Activated T-cell treated with anti-CD3 and anti-CD28 coated beads, Interleukin-2, amount 50 U/mL, for 24 hours (primary cell): ENCODE results near the gene ZDHHC14.

Experiments
- DNase-seq: peaks from one replicate; pipeline ENCODE4 v3.0.0-alpha.2; 2020
- H3K27ac Mint-ChIP-seq: 2 replicates; pipeline ENCODE4 v1.8.0; 2020; ENCODE audit warnings: mild to moderate bottlenecking, mixed read lengths
- H3K27me3 Mint-ChIP-seq: 2 replicates; pipeline ENCODE4 v1.8.0; 2020; ENCODE audit warnings: mixed read lengths
- H3K36me3 Mint-ChIP-seq: 2 replicates; pipeline ENCODE4 v1.8.0; 2020; ENCODE audit warnings: low read depth, mixed read lengths
- H3K4me1 Mint-ChIP-seq: 2 replicates; pipeline ENCODE4 v1.8.0; 2020; ENCODE audit warnings: low read depth, mixed read lengths
- H3K4me3 Mint-ChIP-seq: 2 replicates; pipeline ENCODE4 v1.8.0; 2020; ENCODE audit warnings: mild to moderate bottlenecking, moderate library complexity, mixed read lengths
- H3K9me3 Mint-ChIP-seq: 2 replicates; pipeline ENCODE4 v1.8.0; 2020; ENCODE audit warnings: mixed read lengths

Gene ZDHHC14

DNA sequence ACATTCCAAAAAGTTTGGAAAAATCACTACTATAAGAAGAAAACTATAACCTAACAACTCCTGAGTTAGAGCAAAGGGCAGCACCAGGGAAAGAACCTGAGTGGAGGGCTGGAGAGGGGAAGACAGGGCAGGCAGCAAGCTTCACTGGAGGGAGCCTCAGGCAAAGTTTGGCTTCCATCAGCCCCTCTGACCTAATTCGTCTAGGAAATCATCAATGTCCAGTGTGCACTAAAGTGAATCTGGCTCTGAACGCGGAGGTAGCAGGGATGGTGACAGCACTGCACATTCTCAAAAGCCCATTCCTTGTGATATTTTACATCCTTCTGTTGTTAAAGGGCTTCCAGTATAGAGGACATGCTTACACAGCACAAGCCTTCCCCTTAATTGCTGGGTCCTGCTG is 87.1 kb downstream of the ZDHHC14 start:
- DNase-seq, result no peak
- Mint-ChIP-seq H3K4me1 (peaks cover 19% of the 10 kb centered on the region), H3K4me3 (no peak overlapping the region), H3K36me3 (no peaks in the 10 kb centered on the region), H3K9me3 (no peaks in the 10 kb centered on the region), H3K27ac (no peak overlapping the region), H3K27me3 (no peaks in the 10 kb centered on the region)

DNA sequence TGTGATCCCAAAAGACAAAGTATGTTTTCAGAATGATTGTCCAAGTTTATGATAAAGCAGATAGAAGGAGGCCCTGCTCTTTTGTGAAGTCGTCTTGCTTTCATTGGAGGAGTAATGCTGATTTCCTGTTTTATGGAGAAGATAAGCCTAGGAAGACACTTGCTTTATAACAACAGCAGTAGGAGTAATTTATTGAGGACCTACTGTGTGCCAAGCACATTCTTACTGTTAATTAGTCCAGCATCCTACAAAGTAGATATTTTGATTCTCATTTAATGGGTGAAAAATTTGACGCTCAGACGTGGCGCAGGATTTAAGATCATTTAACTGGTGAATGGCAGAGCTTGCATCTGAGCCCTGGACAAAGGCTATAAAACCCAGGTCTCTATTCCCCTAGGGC is 87.6 kb downstream of the ZDHHC14 start:
- H3K27me3 Mint-ChIP-seq, result no peaks in the 10 kb centered on the region
- no peaks in the 10 kb centered on the region for H3K36me3 Mint-ChIP-seq
- DNase-seq, result no peak
- no peak overlapping the region for H3K27ac Mint-ChIP-seq
- no peak overlapping the region for H3K4me3 Mint-ChIP-seq
- peaks cover 16% of the 10 kb centered on the region for H3K4me1 Mint-ChIP-seq
- no peaks in the 10 kb centered on the region for H3K9me3 Mint-ChIP-seq

DNA sequence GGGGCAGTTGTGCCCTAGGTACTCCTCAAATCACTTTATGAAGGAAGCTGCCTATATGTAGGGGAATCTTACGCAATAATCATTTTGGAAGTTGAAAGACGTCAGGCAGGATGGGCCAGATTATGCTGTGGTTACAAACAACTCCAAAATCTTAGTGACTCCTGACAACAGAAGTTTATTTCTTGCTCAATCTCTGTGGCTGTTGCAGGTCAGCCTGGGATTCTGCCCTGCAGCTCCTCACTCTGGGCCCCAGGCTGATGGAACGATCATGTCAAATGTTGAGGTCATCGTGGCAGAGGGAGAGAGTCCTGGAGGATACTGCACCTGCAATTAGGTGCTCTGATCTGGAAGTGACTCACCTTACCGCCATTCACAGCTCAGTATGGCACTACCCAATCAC is 88.4 kb downstream of the ZDHHC14 start:
- Mint-ChIP-seq H3K4me1 (peaks cover 16% of the 10 kb centered on the region), H3K4me3 (no peak overlapping the region), H3K27me3 (no peaks in the 10 kb centered on the region), H3K36me3 (no peaks in the 10 kb centered on the region), H3K9me3 (no peaks in the 10 kb centered on the region), H3K27ac (no peak overlapping the region)
- DNase-seq, result no peak

DNA sequence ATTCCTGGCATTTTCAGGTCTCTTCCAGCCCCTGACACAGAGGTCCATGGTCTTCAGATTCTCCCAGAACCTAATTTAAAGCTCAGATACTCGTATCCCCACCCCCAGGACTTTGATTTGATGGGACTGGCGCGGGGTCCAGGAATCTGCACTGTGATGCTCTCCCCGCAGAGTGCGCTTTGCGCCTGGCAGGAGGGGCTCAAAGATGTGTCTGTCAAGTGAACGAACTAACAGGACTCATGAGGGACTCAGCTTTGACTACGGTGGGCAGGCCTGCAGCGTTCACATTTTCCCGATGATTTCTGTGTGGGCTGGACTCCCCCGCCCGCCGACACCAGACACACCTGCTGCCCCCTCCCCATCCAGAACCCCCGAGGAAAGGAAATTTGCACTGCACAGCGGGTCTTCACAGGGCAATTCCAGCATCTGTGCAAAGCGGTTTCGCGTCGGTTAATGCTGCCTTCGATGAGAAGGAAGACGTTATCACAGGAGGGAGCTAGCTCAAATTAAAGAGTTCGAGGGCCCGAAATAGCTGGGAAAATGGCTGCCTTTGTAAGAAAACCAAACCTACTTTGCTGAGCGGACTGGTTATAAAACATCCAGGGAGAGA is 90.2 kb downstream of the ZDHHC14 start:
- H3K4me3 Mint-ChIP-seq, result no peak overlapping the region
- H3K9me3 Mint-ChIP-seq, result no peaks in the 10 kb centered on the region
- H3K4me1 Mint-ChIP-seq, result peaks cover 12% of the 10 kb centered on the region
- peaks cover under 1% of the 10 kb centered on the region for H3K27me3 Mint-ChIP-seq
- H3K27ac Mint-ChIP-seq, result no peak overlapping the region
- H3K36me3 Mint-ChIP-seq, result no peaks in the 10 kb centered on the region
- DNase-seq, result no peak

DNA sequence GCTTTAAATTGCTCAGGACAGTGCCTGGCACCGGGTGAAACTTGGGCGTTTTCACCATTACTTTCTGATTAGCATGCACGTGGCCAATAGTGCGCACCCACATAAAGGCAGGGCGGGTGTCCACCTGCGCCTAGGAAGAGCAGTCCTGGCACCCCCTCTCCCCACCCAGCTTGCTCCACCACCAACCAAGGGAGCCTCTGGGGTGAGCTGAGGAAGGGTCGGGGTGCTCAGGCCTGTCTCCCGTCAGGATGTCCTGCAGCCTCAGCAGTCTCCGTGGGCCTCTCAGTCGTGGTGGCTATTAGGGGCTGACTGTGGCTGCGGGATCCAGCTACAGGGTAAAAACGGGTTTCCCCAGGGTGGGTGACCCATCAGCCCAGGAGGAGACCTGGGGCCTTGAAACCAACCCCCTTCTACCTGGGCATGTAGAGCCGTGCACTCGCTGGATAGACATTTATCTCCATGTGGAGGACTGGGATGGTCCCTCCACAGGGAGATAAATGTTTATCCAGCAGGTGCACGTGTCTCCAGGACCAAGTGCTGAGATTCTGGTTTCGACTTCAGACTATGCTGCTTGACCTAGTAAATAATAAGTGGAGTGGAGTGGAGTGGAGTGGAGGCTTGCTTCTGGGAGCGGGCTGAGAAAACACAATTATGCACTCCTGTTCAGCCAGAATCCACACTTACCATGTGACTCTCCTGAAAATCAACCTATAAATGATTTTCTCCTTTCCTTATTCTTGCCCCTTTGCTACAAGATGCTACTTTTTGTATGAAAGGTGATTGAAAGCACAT is 91.1 kb downstream of the ZDHHC14 start:
- H3K27ac Mint-ChIP-seq, result no peak overlapping the region
- no peak for DNase-seq
- H3K4me1 Mint-ChIP-seq, result peaks cover 12% of the 10 kb centered on the region
- no peaks in the 10 kb centered on the region for H3K36me3 Mint-ChIP-seq
- H3K4me3 Mint-ChIP-seq, result no peak overlapping the region
- peaks cover 3% of the 10 kb centered on the region for H3K27me3 Mint-ChIP-seq
- H3K9me3 Mint-ChIP-seq, result no peaks in the 10 kb centered on the region

GRCh38 chr6:157476797-157477196 is 95.8 kb downstream of the ZDHHC14 start:
- Mint-ChIP-seq H3K36me3 (no peaks in the 10 kb centered on the region), H3K27me3 (peaks cover 3% of the 10 kb centered on the region), H3K9me3 (no peaks in the 10 kb centered on the region), H3K4me3 (no peak overlapping the region), H3K27ac (no peak overlapping the region), H3K4me1 (peaks cover 14% of the 10 kb centered on the region)
- no peak for DNase-seq

DNA sequence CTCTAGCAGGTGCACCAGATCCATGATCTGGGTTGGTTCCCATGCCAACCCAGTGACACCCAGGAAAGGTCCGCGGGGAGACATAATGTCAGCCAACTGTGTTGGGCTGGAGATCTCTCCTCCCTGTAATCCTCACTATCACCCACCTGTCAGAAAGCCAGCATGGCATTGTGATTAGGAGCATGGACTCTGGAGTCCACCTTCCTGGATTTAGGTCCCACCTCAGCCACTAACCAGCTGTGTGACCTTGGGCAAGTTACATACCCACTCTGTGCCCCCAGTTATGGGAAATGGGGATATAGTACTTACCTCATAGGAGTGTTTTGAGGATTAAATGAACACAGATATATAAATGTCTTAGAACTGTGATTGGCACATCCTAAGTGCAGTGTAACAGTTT is 97.9 kb downstream of the ZDHHC14 start:
- Mint-ChIP-seq H3K27me3 (peaks cover 3% of the 10 kb centered on the region), H3K27ac (no peak overlapping the region), H3K4me3 (no peak overlapping the region), H3K9me3 (no peaks in the 10 kb centered on the region), H3K36me3 (no peaks in the 10 kb centered on the region), H3K4me1 (peaks cover 14% of the 10 kb centered on the region)
- no peak for DNase-seq

GRCh38 chr6:157479464-157480303 is 98.7 kb downstream of the ZDHHC14 start:
- H3K27me3 Mint-ChIP-seq, result peaks cover 3% of the 10 kb centered on the region
- DNase-seq, result no peak
- H3K4me1 Mint-ChIP-seq, result peaks cover 8% of the 10 kb centered on the region
- H3K36me3 Mint-ChIP-seq, result no peaks in the 10 kb centered on the region
- H3K27ac Mint-ChIP-seq, result no peak overlapping the region
- no peaks in the 10 kb centered on the region for H3K9me3 Mint-ChIP-seq
- no peak overlapping the region for H3K4me3 Mint-ChIP-seq

GRCh38 chr6:157481189-157481864 is 100.3 kb downstream of the ZDHHC14 start:
- H3K27ac Mint-ChIP-seq, result no peak overlapping the region

DNA sequence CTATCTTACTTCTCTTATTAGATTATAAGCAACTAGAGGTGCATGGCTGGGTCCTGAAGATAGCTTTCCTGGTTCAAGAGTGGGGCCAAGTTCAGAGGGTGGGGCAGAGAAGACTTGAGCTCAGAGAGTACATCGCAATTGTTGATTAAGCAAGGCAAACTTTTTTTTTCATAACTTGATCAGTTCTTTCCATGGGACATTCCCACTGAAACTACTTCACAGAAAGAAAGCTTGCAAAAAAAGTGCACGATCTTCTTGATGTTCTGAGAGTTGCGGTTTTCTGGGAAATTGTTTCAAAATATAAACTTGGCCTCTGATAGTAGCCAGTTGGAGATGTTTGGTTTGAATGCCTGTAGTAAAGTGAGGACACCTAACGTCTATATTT is 100.9 kb downstream of the ZDHHC14 start:
- Mint-ChIP-seq H3K36me3 (no peaks in the 10 kb centered on the region), H3K4me1 (peaks cover 11% of the 10 kb centered on the region), H3K27ac (no peak overlapping the region), H3K9me3 (no peaks in the 10 kb centered on the region), H3K27me3 (no peaks in the 10 kb centered on the region), H3K4me3 (no peak overlapping the region)
- DNase-seq, result no peak

More at GRCh38 chr6:157481189-157481864, 100.3 kb downstream of the ZDHHC14 start:
- H3K4me3 Mint-ChIP-seq, result no peak overlapping the region
- no peaks in the 10 kb centered on the region for H3K9me3 Mint-ChIP-seq
- no peak for DNase-seq
- H3K4me1 Mint-ChIP-seq, result peaks cover 6% of the 10 kb centered on the region
- peaks cover under 1% of the 10 kb centered on the region for H3K27me3 Mint-ChIP-seq
- H3K36me3 Mint-ChIP-seq, result no peaks in the 10 kb centered on the region

DNA sequence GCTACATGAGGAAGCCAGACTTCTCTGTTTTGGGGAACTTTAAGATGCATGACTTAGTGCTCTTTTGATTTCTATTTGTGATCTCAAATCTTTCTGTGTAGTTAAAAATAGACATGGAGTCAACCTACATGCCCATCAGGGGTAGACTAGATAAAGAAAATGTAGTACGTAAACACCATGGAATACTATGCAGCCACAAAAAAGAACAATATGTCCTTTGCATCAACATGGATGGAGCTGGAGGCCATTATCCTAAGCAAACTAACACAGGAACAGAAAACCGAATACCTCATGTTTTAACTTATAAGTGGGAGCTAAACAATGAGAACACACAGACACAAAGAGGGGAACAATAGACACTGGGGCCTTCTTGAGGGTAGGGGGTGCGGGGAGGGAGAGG is 102.8 kb downstream of the ZDHHC14 start:
- H3K27me3 Mint-ChIP-seq, result no peaks in the 10 kb centered on the region
- no peak overlapping the region for H3K4me3 Mint-ChIP-seq
- no peak overlapping the region for H3K27ac Mint-ChIP-seq
- no peaks in the 10 kb centered on the region for H3K9me3 Mint-ChIP-seq
- no peaks in the 10 kb centered on the region for H3K36me3 Mint-ChIP-seq
- no peak for DNase-seq
- H3K4me1 Mint-ChIP-seq, result peaks cover 21% of the 10 kb centered on the region

- H3K4me3 Mint-ChIP-seq, result no peak overlapping the region
- no peaks in the 10 kb centered on the region for H3K27me3 Mint-ChIP-seq
- H3K36me3 Mint-ChIP-seq, result no peaks in the 10 kb centered on the region
- DNase-seq, result no peak
- H3K27ac Mint-ChIP-seq, result no peak overlapping the region
- no peaks in the 10 kb centered on the region for H3K9me3 Mint-ChIP-seq
- H3K4me1 Mint-ChIP-seq, result peaks cover 22% of the 10 kb centered on the region
Observed at GRCh38 chr6:157484181-157484580, 103.2 kb downstream of the ZDHHC14 start.

- DNase-seq, result no peak
- Mint-ChIP-seq H3K27ac (peak overlapping the region; percentile 35), H3K4me3 (no peak overlapping the region), H3K9me3 (no peaks in the 10 kb centered on the region), H3K27me3 (peaks cover 6% of the 10 kb centered on the region), H3K4me1 (peaks cover 28% of the 10 kb centered on the region), H3K36me3 (no peaks in the 10 kb centered on the region)
Observed at GRCh38 chr6:157486572-157486971, 105.6 kb downstream of the ZDHHC14 start.

DNA sequence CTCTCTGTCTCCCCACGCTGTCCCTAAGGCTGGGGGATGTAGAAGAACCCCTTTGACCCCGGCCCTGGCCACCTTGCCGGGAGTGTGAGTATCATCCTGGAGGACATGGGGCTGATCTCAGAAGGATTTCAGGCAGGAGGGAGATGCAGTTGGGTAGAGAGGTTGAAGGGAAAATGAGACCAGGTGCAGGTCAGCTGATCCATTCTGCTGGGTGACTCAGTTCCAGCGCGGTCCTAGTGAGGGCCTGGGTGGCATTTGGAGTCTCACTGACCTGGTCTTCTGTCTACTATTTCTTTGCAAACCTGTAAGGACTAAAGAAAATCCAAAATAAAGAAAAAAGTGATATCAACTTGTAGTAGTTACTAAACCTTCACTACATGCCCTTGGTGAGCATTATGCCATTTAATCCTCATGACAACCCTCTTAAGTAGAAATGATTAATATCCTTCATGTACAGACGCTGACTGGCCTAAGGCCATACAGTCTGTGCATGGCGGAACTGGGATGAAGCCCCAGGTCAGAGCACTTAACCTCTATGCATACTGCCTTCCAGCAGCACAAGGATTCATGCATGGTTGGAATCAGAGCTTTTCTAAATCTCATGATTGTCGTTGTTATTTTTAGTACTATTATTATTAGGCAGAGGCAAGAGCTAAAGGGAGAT is 106.3 kb downstream of the ZDHHC14 start:
- Mint-ChIP-seq H3K4me3 (no peak overlapping the region), H3K27me3 (peaks cover 6% of the 10 kb centered on the region), H3K9me3 (no peaks in the 10 kb centered on the region), H3K4me1 (peaks cover 26% of the 10 kb centered on the region), H3K27ac (peak overlapping the region; percentile 16), H3K36me3 (no peaks in the 10 kb centered on the region)
- no peak for DNase-seq
